Activated naive CD8-positive, alpha-beta T cell treated with anti-CD3 and anti-CD28 coated beads, Interleukin-2, amount 10 ng/mL, durations not matched to agents 7 days and 5 days (primary cell): ENCODE results near the gene EDN3. TPM values are rescaled to one million over a fixed set of nuclear protein-coding genes. Genes with fewer than 3 reads are reported as not detected.

ENCODE experiments used
- ATAC-seq: fragments of 150-1000 bp; cut with Tn5 transposase; one replicate; pipeline ENCODE4 v1.10.0; 2021; ENCODE audit warnings: low read depth, moderate library complexity
- POLR2A ChIA-PET: fragments of 350-600 bp; sonication (Branson Sonifier 250); formaldehyde crosslinking; loops from one replicate; lab custom pipeline; 2021; ENCODE audit warnings: antibody characterized with exemption; lab: Charles Lee
- DNase-seq: peaks from one replicate; pipeline ENCODE4 v3.0.0; 2021
- H3K27ac Mint-ChIP-seq: one replicate; pipeline ENCODE4 v1.8.0; 2022; ENCODE audit warnings: mild to moderate bottlenecking, mixed read lengths
- H3K27me3 Mint-ChIP-seq: one replicate; pipeline ENCODE4 v1.8.0; 2022; ENCODE audit warnings: mild to moderate bottlenecking, moderate library complexity, mixed read lengths
- H3K36me3 Mint-ChIP-seq: one replicate; pipeline ENCODE4 v1.8.0; 2021; ENCODE audit warnings: mild to moderate bottlenecking, mixed read lengths
- H3K4me1 Mint-ChIP-seq: one replicate; pipeline ENCODE4 v1.8.0; 2021; ENCODE audit warnings: mixed read lengths
- H3K4me3 Mint-ChIP-seq: one replicate; pipeline ENCODE4 v1.8.0; 2022; ENCODE audit warnings: mild to moderate bottlenecking, moderate library complexity, mixed read lengths
- H3K9me3 Mint-ChIP-seq: one replicate; pipeline ENCODE4 v1.8.0; 2021; ENCODE audit warnings: mixed read lengths
- total RNA-seq, 2 experiments: library from RNA; stranded (reverse); gene quantifications; one replicate each; pipeline ENCODE4 v1.2.3, GENCODE V29; 2021

Gene EDN3
- total RNA-seq, 2 experiments from 2014 or later, result 0.17 to 0.39 TPM

GRCh38 chr20:59318803-59319202 lies 18.4 kb downstream of the EDN3 start:
- no peaks in the 10 kb centered on the region for H3K4me1 Mint-ChIP-seq
- H3K9me3 Mint-ChIP-seq, result no peaks in the 10 kb centered on the region
- no peak overlapping the region for H3K4me3 Mint-ChIP-seq
- DNase-seq (no peak), ATAC-seq (no peak)
- peaks cover 11% of the 10 kb centered on the region for H3K27me3 Mint-ChIP-seq
- POLR2A ChIA-PET, result no interaction called here
- H3K36me3 Mint-ChIP-seq, result no peaks in the 10 kb centered on the region
- H3K27ac Mint-ChIP-seq, result no peak overlapping the region

GRCh38 chr20:59320426-59320825 lies 20.0 kb downstream of the EDN3 start:
- H3K36me3 Mint-ChIP-seq, result no peaks in the 10 kb centered on the region
- no peak overlapping the region for H3K4me3 Mint-ChIP-seq
- H3K27ac Mint-ChIP-seq, result no peak overlapping the region
- H3K4me1 Mint-ChIP-seq, result no peaks in the 10 kb centered on the region
- ATAC-seq (no peak), DNase-seq (no peak)
- no peaks in the 10 kb centered on the region for H3K9me3 Mint-ChIP-seq
- H3K27me3 Mint-ChIP-seq, result peaks cover 12% of the 10 kb centered on the region
- POLR2A ChIA-PET, result no interaction called here

- Mint-ChIP-seq H3K9me3 (no peaks in the 10 kb centered on the region), H3K36me3 (no peaks in the 10 kb centered on the region), H3K4me1 (no peaks in the 10 kb centered on the region), H3K4me3 (no peak overlapping the region), H3K27me3 (peaks cover 11% of the 10 kb centered on the region), H3K27ac (no peak overlapping the region)
- no peak for ATAC-seq
- POLR2A ChIA-PET, result no interaction called here
- DNase-seq, result no peak
Observed at GRCh38 chr20:59320854-59321647, 20.6 kb downstream of the EDN3 start.

GRCh38 chr20:59322081-59322480 lies 21.7 kb downstream of the EDN3 start:
- no peaks in the 10 kb centered on the region for H3K36me3 Mint-ChIP-seq
- H3K4me1 Mint-ChIP-seq, result no peaks in the 10 kb centered on the region
- ATAC-seq, result no peak
- H3K27me3 Mint-ChIP-seq, result peaks cover 11% of the 10 kb centered on the region
- no peak overlapping the region for H3K4me3 Mint-ChIP-seq
- DNase-seq, result no peak
- no peak overlapping the region for H3K27ac Mint-ChIP-seq
- POLR2A ChIA-PET, result no interaction called here
- H3K9me3 Mint-ChIP-seq, result no peaks in the 10 kb centered on the region

- no peak overlapping the region for H3K4me3 Mint-ChIP-seq
- POLR2A ChIA-PET, result no interaction called here
- no peaks in the 10 kb centered on the region for H3K4me1 Mint-ChIP-seq
- peaks cover 9% of the 10 kb centered on the region for H3K27me3 Mint-ChIP-seq
- no peaks in the 10 kb centered on the region for H3K36me3 Mint-ChIP-seq
- DNase-seq (no peak), ATAC-seq (no peak)
- H3K27ac Mint-ChIP-seq, result no peak overlapping the region
- no peaks in the 10 kb centered on the region for H3K9me3 Mint-ChIP-seq
Observed at GRCh38 chr20:59322585-59323454, 22.4 kb downstream of the EDN3 start.

GRCh38 chr20:59323731-59324130 lies 23.3 kb downstream of the EDN3 start:
- Mint-ChIP-seq H3K4me1 (no peaks in the 10 kb centered on the region), H3K27me3 (peaks cover 7% of the 10 kb centered on the region), H3K27ac (no peak overlapping the region), H3K4me3 (no peak overlapping the region), H3K36me3 (no peaks in the 10 kb centered on the region), H3K9me3 (no peaks in the 10 kb centered on the region)
- no peak for ATAC-seq
- DNase-seq, result no peak
- POLR2A ChIA-PET, result no interaction called here

GRCh38 chr20:59324521-59325141 lies 24.2 kb downstream of the EDN3 start:
- Mint-ChIP-seq H3K27ac (no peak overlapping the region), H3K36me3 (no peaks in the 10 kb centered on the region), H3K9me3 (no peaks in the 10 kb centered on the region), H3K27me3 (peaks cover 7% of the 10 kb centered on the region), H3K4me3 (no peak overlapping the region), H3K4me1 (no peaks in the 10 kb centered on the region)
- DNase-seq (no peak), ATAC-seq (no peak)
- POLR2A ChIA-PET, result no interaction called here

- ATAC-seq (no peak), DNase-seq (no peak)
- H3K4me3 Mint-ChIP-seq, result no peak overlapping the region
Observed at GRCh38 chr20:59325142-59325523, 24.7 kb downstream of the EDN3 start.

GRCh38 chr20:59326188-59326587 lies 25.8 kb downstream of the EDN3 start:
- H3K36me3 Mint-ChIP-seq, result no peaks in the 10 kb centered on the region
- H3K4me1 Mint-ChIP-seq, result no peaks in the 10 kb centered on the region
- DNase-seq (no peak), ATAC-seq (no peak)
- POLR2A ChIA-PET, result no interaction called here
- no peaks in the 10 kb centered on the region for H3K9me3 Mint-ChIP-seq
- no peak overlapping the region for H3K27ac Mint-ChIP-seq
- H3K27me3 Mint-ChIP-seq, result peaks cover 7% of the 10 kb centered on the region
- no peak overlapping the region for H3K4me3 Mint-ChIP-seq

More at GRCh38 chr20:59325142-59325523, 24.7 kb downstream of the EDN3 start:
- POLR2A ChIA-PET, result no interaction called here
- H3K36me3 Mint-ChIP-seq, result no peaks in the 10 kb centered on the region
- H3K4me1 Mint-ChIP-seq, result no peaks in the 10 kb centered on the region
- H3K9me3 Mint-ChIP-seq, result no peaks in the 10 kb centered on the region
- H3K27ac Mint-ChIP-seq, result no peak overlapping the region
- H3K27me3 Mint-ChIP-seq, result peaks cover 7% of the 10 kb centered on the region

GRCh38 chr20:59328071-59328470 lies 27.7 kb downstream of the EDN3 start:
- no peak overlapping the region for H3K4me3 Mint-ChIP-seq
- ATAC-seq (no peak), DNase-seq (no peak)
- no peaks in the 10 kb centered on the region for H3K9me3 Mint-ChIP-seq
- H3K36me3 Mint-ChIP-seq, result no peaks in the 10 kb centered on the region
- H3K4me1 Mint-ChIP-seq, result no peaks in the 10 kb centered on the region
- H3K27ac Mint-ChIP-seq, result no peak overlapping the region
- POLR2A ChIA-PET, result no interaction called here
- peaks cover 2% of the 10 kb centered on the region for H3K27me3 Mint-ChIP-seq

GRCh38 chr20:59331721-59332329 lies 31.4 kb downstream of the EDN3 start:
- no peaks in the 10 kb centered on the region for H3K9me3 Mint-ChIP-seq
- no peaks in the 10 kb centered on the region for H3K27me3 Mint-ChIP-seq
- no peaks in the 10 kb centered on the region for H3K4me1 Mint-ChIP-seq
- H3K36me3 Mint-ChIP-seq, result no peaks in the 10 kb centered on the region
- POLR2A ChIA-PET, result no interaction called here
- H3K27ac Mint-ChIP-seq, result no peak overlapping the region
- no peak overlapping the region for H3K4me3 Mint-ChIP-seq
- ATAC-seq, result no peak
- DNase-seq, result no peak

- no peaks in the 10 kb centered on the region for H3K36me3 Mint-ChIP-seq
- no peak overlapping the region for H3K4me3 Mint-ChIP-seq
- ATAC-seq (no peak), DNase-seq (no peak)
- no peaks in the 10 kb centered on the region for H3K9me3 Mint-ChIP-seq
- H3K4me1 Mint-ChIP-seq, result peaks cover 2% of the 10 kb centered on the region
- H3K27ac Mint-ChIP-seq, result no peak overlapping the region
- POLR2A ChIA-PET, result no interaction called here
- H3K27me3 Mint-ChIP-seq, result no peaks in the 10 kb centered on the region
Observed at GRCh38 chr20:59333260-59333845, 32.9 kb downstream of the EDN3 start.

GRCh38 chr20:59333951-59334350 lies 33.5 kb downstream of the EDN3 start:
- no peaks in the 10 kb centered on the region for H3K36me3 Mint-ChIP-seq
- no peak overlapping the region for H3K4me3 Mint-ChIP-seq
- DNase-seq (no peak), ATAC-seq (no peak)
- no peaks in the 10 kb centered on the region for H3K9me3 Mint-ChIP-seq
- H3K4me1 Mint-ChIP-seq, result peaks cover 2% of the 10 kb centered on the region
- POLR2A ChIA-PET, result no interaction called here
- no peaks in the 10 kb centered on the region for H3K27me3 Mint-ChIP-seq
- no peak overlapping the region for H3K27ac Mint-ChIP-seq
